Caco-2 (cell line): ENCODE measurements around the gene EML4. TPM values are rescaled to one million over a fixed set of nuclear protein-coding genes. Genes with fewer than 3 reads are reported as not detected.
A peak's percentile ranks its signal among the peaks of the same experiment; 100 is the strongest.

Source experiments
- BruUV-seq: library from RNA; stranded (reverse); fragments of 400-500 nt; replicated peaks from 2 replicates; lab custom pipeline; 2021; lab: Mats Ljungman, UMichigan
- CTCF ChIA-PET: fragments of 300-600 bp; sonication (Branson Sonifier 250); formaldehyde crosslinking; loops from one replicate; lab custom pipeline; 2022; ENCODE audit warnings: antibody characterized with exemption; lab: Charles Lee
- POLR2A ChIA-PET: fragments of 300-600 bp; sonication (Branson Sonifier 250); formaldehyde crosslinking; loops from one replicate; lab custom pipeline; 2022; ENCODE audit warnings: antibody characterized with exemption; lab: Charles Lee
- DNase-seq, 2 experiments: peaks; one replicate each; pipeline versions ENCODE4 v3.0.0 to v3.0.0-alpha.2; 2020 to 2022
- H3K27me3 ChIP-seq: replicated peaks from 2 replicates; pipeline ENCODE4 v1.6.0; 2011; ENCODE audit warnings: low read length; ENCODE audit not compliant: control insufficient read depth, insufficient read depth
- H3K36me3 ChIP-seq: 2 replicates; pipeline ENCODE4 v1.5.1; 2011; ENCODE audit warnings: low read length; ENCODE audit not compliant: control insufficient read depth, insufficient read depth
- H3K4me1 ChIP-seq: fragments of 250-450 bp; sonication (Bioruptor Pico); 2 replicates; pipeline ENCODE4 v1.5.1; 2020; ENCODE audit warnings: mild to moderate bottlenecking
- H3K4me3 ChIP-seq: 2 replicates; pipeline ENCODE4 v1.5.1; 2011; ENCODE audit warnings: low read depth, mild to moderate bottlenecking, control low read depth, low read length
- H3K9me3 ChIP-seq: fragments of 250-450 bp; sonication (Bioruptor Pico); 2 replicates; pipeline ENCODE4 v1.5.1; 2020; ENCODE audit warnings: mild to moderate bottlenecking, moderate library complexity
- H3K27ac Mint-ChIP-seq: one replicate; pipeline ENCODE4 v1.8.0; 2022; ENCODE audit warnings: mixed read lengths; ENCODE audit not compliant: unreplicated experiment
- H3K27me3 Mint-ChIP-seq: one replicate; pipeline ENCODE4 v1.8.0; 2022; ENCODE audit warnings: mixed read lengths; ENCODE audit not compliant: insufficient read depth, unreplicated experiment
- H3K36me3 Mint-ChIP-seq: one replicate; pipeline ENCODE4 v1.8.0; 2022; ENCODE audit warnings: mild to moderate bottlenecking, mixed read lengths; ENCODE audit not compliant: insufficient read depth, unreplicated experiment
- H3K4me1 Mint-ChIP-seq: one replicate; pipeline ENCODE4 v1.8.0; 2022; ENCODE audit warnings: low read depth, mixed read lengths; ENCODE audit not compliant: unreplicated experiment
- H3K4me3 Mint-ChIP-seq: one replicate; pipeline ENCODE4 v1.8.0; 2022; ENCODE audit warnings: mild to moderate bottlenecking, moderate library complexity, mixed read lengths; ENCODE audit not compliant: unreplicated experiment
- H3K9me3 Mint-ChIP-seq: one replicate; pipeline ENCODE4 v1.8.0; 2022; ENCODE audit warnings: mixed read lengths; ENCODE audit not compliant: unreplicated experiment
- CTCF ChIP-seq, 2 experiments: fragments of 200-600 bp in 1 of 2; IDR thresholded peaks; 1 replicate in 1 of 2; 2 replicates in 1 of 2; pipeline versions ENCODE4 v1.5.1 to v1.8.0; 2011 to 2022; ENCODE audit warnings: antibody characterized with exemption in 1 of 2, control low read depth in 1 of 2, inconsistent platforms in 1 of 2, low read depth in 1 of 2, low read length in 1 of 2, mild to moderate bottlenecking in 1 of 2, moderate library complexity in 1 of 2; ENCODE audit not compliant: insufficient read depth in 1 of 2, severe bottlenecking in 1 of 2, unreplicated experiment in 1 of 2
- intact Hi-C: fragments of 100-400 bp; cut with micrococcal nuclease; formaldehyde crosslinking; loops from one replicate; pipeline ENCODE4 v1.10.0; 2022; ENCODE audit not compliant: unreplicated experiment
- total RNA-seq: library from RNA; stranded (reverse); gene quantifications from 2 replicates; pipeline ENCODE4 v1.2.3, GENCODE V29; 2022

The EML4 gene
- total RNA-seq, 1 experiment from 2014 or later: 125 TPM

- TF ChIP-seq CTCF (IDR thresholded peaks at IDR 0.05; ENCODE audit: insufficient read depth in 1 of 2, low read depth in 1 of 2, low read length in 1 of 2, severe bottlenecking in 1 of 2, unreplicated experiment in 1 of 2): no peak
- POLR2A ChIA-PET: no interaction called here
- no peaks in the 10 kb centered on the region for H3K9me3 ChIP-seq
- H3K36me3 ChIP-seq: peaks cover 1% of the 10 kb centered on the region
- H3K36me3 Mint-ChIP-seq: peaks cover 96% of the 10 kb centered on the region
- H3K4me1 ChIP-seq: peaks cover 4% of the 10 kb centered on the region; the same call in 1 of the 2 replicates
- peak overlapping the region; percentile 7 for H3K27ac Mint-ChIP-seq
- no peak overlapping the region for H3K4me3 Mint-ChIP-seq
- intact Hi-C loops: no loop called here
- peaks cover 7% of the 10 kb centered on the region for H3K4me1 Mint-ChIP-seq
- no peaks in the 10 kb centered on the region for H3K9me3 Mint-ChIP-seq
- BruUV-seq: no TSS peak
- H3K4me3 ChIP-seq: no peak overlapping the region
- CTCF ChIA-PET: no interaction called here
- no peak for DNase-seq
- H3K27me3 ChIP-seq: no peaks in the 10 kb centered on the region
- H3K27me3 Mint-ChIP-seq: no peaks in the 10 kb centered on the region
Observed at GRCh38 chr2:42340045-42340937, 171.1 kb downstream of the EML4 start.

- no TSS peak for BruUV-seq
- Mint-ChIP-seq H3K27ac (peak overlapping the region; percentile 91), H3K4me1 (peaks cover 7% of the 10 kb centered on the region), H3K9me3 (no peaks in the 10 kb centered on the region), H3K4me3 (no peak overlapping the region), H3K36me3 (peaks cover 96% of the 10 kb centered on the region), H3K27me3 (no peaks in the 10 kb centered on the region)
- H3K4me3 ChIP-seq: no peak overlapping the region
- intact Hi-C loops: no loop called here
- POLR2A ChIA-PET: no interaction called here
- no peak for DNase-seq
- H3K36me3 ChIP-seq: peaks cover 1% of the 10 kb centered on the region
- no peaks in the 10 kb centered on the region for H3K9me3 ChIP-seq
- no peak for TF ChIP-seq CTCF (IDR thresholded peaks at IDR 0.05; ENCODE audit: insufficient read depth in 1 of 2, low read depth in 1 of 2, low read length in 1 of 2, severe bottlenecking in 1 of 2, unreplicated experiment in 1 of 2)
- H3K4me1 ChIP-seq: peaks cover 4% of the 10 kb centered on the region; the same call in 1 of the 2 replicates
- H3K27me3 ChIP-seq: no peaks in the 10 kb centered on the region
- CTCF ChIA-PET: interaction anchor here (0.6 kb wide), 1 partner anchor 56 kb away, joined by 4 read pairs; no protein-coding TSS in a partner anchor
Observed at GRCh38 chr2:42340938-42341636, 171.9 kb downstream of the EML4 start.

- no TSS peak for BruUV-seq
- Histone ChIP-seq H3K36me3 (peaks cover 1% of the 10 kb centered on the region), H3K9me3 (no peaks in the 10 kb centered on the region), H3K27me3 (no peaks in the 10 kb centered on the region), H3K4me1 (peaks cover 4% of the 10 kb centered on the region; the same call in 1 of the 2 replicates), H3K4me3 (no peak overlapping the region)
- Mint-ChIP-seq H3K4me3 (no peak overlapping the region), H3K27me3 (no peaks in the 10 kb centered on the region), H3K4me1 (peaks cover 7% of the 10 kb centered on the region), H3K9me3 (no peaks in the 10 kb centered on the region), H3K36me3 (peaks cover 92% of the 10 kb centered on the region), H3K27ac (peak overlapping the region; percentile 91)
- intact Hi-C loops: no loop called here
- CTCF ChIA-PET: interaction anchor here (0.6 kb wide), 2 partner anchors 55 to 56 kb away, joined by 3 to 4 read pairs; no protein-coding TSS in a partner anchor
- peak; percentile 36 to 63 for DNase-seq
- POLR2A ChIA-PET: no interaction called here
- no peak for TF ChIP-seq CTCF (IDR thresholded peaks at IDR 0.05; ENCODE audit: insufficient read depth in 1 of 2, low read depth in 1 of 2, low read length in 1 of 2, severe bottlenecking in 1 of 2, unreplicated experiment in 1 of 2)
Observed at GRCh38 chr2:42342061-42342794, 173.1 kb downstream of the EML4 start.
